A673 (cell line): ENCODE measurements around the gene CDC45. TPM values are rescaled to one million over a fixed set of nuclear protein-coding genes. Genes with fewer than 3 reads are reported as not detected.

Source experiments
- BruUV-seq: library from RNA; stranded (reverse); fragments of 400-500 nt; replicated peaks from 2 replicates; lab custom pipeline; 2021; lab: Mats Ljungman, UMichigan
- CTCF ChIA-PET: fragments of 300-600 bp; sonication (Branson Sonifier 250); formaldehyde crosslinking; loops from one replicate; lab custom pipeline; 2022; ENCODE audit warnings: antibody characterized with exemption; lab: Charles Lee
- POLR2A ChIA-PET: fragments of 300-600 bp; sonication (Branson Sonifier 250); formaldehyde crosslinking; loops from one replicate; lab custom pipeline; 2022; ENCODE audit warnings: antibody characterized with exemption; ENCODE audit not compliant: low non-redundant PET; lab: Charles Lee
- DNase-seq: peaks from one replicate; pipeline ENCODE4 v3.0.0-alpha.2; 2015; ENCODE audit warnings: low spot score
- H3K27ac ChIP-seq: fragments of 200-600 bp; sonication (generic); 2 replicates; pipeline ENCODE4 v1.5.1; 2016; ENCODE audit warnings: mixed run types, low read depth, mild to moderate bottlenecking, mixed read lengths, antibody characterized with exemption, low read length; ENCODE audit not compliant: poor library complexity, severe bottlenecking
- H3K27me3 ChIP-seq: fragments of 200-600 bp; sonication (generic); replicated peaks from 2 replicates; pipeline ENCODE4 v1.6.1; 2017; ENCODE audit warnings: mixed run types, low read depth, mild to moderate bottlenecking, mixed read lengths, antibody characterized with exemption, low read length; ENCODE audit not compliant: insufficient read depth, poor library complexity
- H3K36me3 ChIP-seq: fragments of 200-600 bp; sonication (generic); 2 replicates; pipeline ENCODE4 v1.6.1; 2016; ENCODE audit warnings: mixed run types, mild to moderate bottlenecking, mixed read lengths, antibody characterized with exemption, low read length; ENCODE audit not compliant: insufficient read depth, poor library complexity, severe bottlenecking
- H3K4me1 ChIP-seq: fragments of 200-600 bp; sonication (generic); 2 replicates; pipeline ENCODE4 v1.6.1; 2017; ENCODE audit warnings: mixed run types, mild to moderate bottlenecking, mixed read lengths, antibody characterized with exemption, low read length; ENCODE audit not compliant: insufficient read depth, poor library complexity, severe bottlenecking
- H3K4me3 ChIP-seq: fragments of 200-600 bp; sonication (generic); 2 replicates; pipeline ENCODE4 v1.5.1; 2016; ENCODE audit warnings: low read depth, mixed run types, mild to moderate bottlenecking, mixed read lengths, low read length; ENCODE audit not compliant: poor library complexity, severe bottlenecking
- H3K9me3 ChIP-seq: fragments of 200-600 bp; sonication (generic); 2 replicates; pipeline ENCODE4 v1.6.1; 2016; ENCODE audit warnings: mixed run types, low read depth, mild to moderate bottlenecking, mixed read lengths, antibody characterized with exemption, low read length; ENCODE audit not compliant: poor library complexity, severe bottlenecking
- CTCF ChIP-seq: fragments of 300-800, 200-600 bp; sonication (generic); conservative IDR thresholded peaks from 2 replicates; pipeline ENCODE4 v1.5.1; 2017; ENCODE audit warnings: low read depth, mild to moderate bottlenecking, antibody characterized with exemption, low read length, moderate library complexity, mixed read lengths
- EZH2 ChIP-seq: fragments of 200-600 bp; sonication (generic); IDR thresholded peaks from 2 replicates; pipeline ENCODE4 v1.6.1; 2017; ENCODE audit warnings: borderline replicate concordance, low read depth, mild to moderate bottlenecking, mixed read lengths, antibody characterized with exemption, low read length; ENCODE audit not compliant: poor library complexity, severe bottlenecking
- intact Hi-C: fragments of 100-400 bp; cut with micrococcal nuclease; formaldehyde crosslinking; loops from one replicate; pipeline ENCODE4 v1.10.0; 2022; ENCODE audit not compliant: unreplicated experiment
- total RNA-seq: library from RNA; stranded (reverse); gene quantifications from 2 replicates; pipeline ENCODE4 v1.2.3, GENCODE V29; 2021

The CDC45 gene
- total RNA-seq, 1 experiment from 2014 or later = 79.2 TPM

- Histone ChIP-seq H3K27me3 (no peaks in the 10 kb centered on the region), H3K36me3 (peaks cover 56% of the 10 kb centered on the region), H3K9me3 (no peaks in the 10 kb centered on the region), H3K4me3 (no peak overlapping the region), H3K4me1 (no peaks in the 10 kb centered on the region), H3K27ac (no peak overlapping the region)
- DNase-seq = no peak
- ChIA-PET POLR2A (no interaction called here), CTCF (interaction anchor here (0.7 kb wide), 1 partner anchor 11 kb away, joined by 5 read pairs; no protein-coding TSS in a partner anchor)
- TF ChIP-seq CTCF (no peak), EZH2 (no peak)
- intact Hi-C loops = no loop called here
- BruUV-seq = no TSS peak
Measured at GRCh38 chr22:19510919-19511341, 31.2 kb downstream of the CDC45 start.

- no peak overlapping the region for H3K27ac ChIP-seq
- no TSS peak for BruUV-seq
- H3K4me1 ChIP-seq = no peaks in the 10 kb centered on the region
- H3K27me3 ChIP-seq = no peaks in the 10 kb centered on the region
- TF ChIP-seq EZH2 (no peak), CTCF (no peak)
- POLR2A ChIA-PET = no interaction called here
- no peak for DNase-seq
- intact Hi-C loops = no loop called here
- H3K9me3 ChIP-seq = no peaks in the 10 kb centered on the region
- H3K36me3 ChIP-seq = peaks cover 61% of the 10 kb centered on the region
- H3K4me3 ChIP-seq = no peak overlapping the region
- CTCF ChIA-PET = no interaction called here
Measured at GRCh38 chr22:19513823-19514222, 34.1 kb downstream of the CDC45 start.

DNA sequence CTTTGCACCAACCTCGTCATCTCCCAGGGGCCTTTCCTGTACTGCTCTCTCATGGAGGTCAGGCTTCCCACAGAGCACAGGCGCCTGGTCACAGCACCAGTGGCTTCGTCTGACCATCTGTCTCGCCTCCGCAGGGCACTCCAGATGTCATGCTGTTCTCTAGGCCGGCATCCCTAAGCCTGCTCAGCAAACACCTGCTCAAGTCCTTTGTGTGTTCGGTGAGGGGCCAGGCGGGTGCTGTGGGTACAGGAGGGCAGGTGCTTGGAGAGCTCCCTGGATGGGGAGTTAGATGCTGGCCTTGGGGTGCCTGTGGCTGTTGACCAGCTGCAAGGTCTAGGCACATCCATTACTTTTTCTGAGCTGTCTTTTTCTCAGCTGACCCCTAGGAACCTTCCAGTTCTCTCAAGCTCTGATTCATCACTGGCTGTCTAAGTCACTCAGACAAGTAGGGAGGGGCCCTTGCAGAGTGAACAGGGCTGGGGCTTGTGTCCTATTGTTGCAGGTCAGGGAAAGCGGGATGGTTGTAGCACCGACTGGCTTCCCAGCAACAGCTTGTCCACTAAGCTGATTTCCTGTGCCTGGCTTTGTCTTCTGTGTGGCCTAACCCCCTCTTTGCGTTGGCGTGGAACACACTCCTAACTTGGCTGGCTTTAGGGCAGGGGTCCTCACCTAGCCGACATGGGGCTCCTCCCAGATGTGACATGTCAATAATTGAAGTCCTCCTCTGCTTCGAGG, 35.3 kb downstream of the CDC45 start:
- BruUV-seq = no TSS peak
- POLR2A ChIA-PET = no interaction called here
- no peaks in the 10 kb centered on the region for H3K9me3 ChIP-seq
- intact Hi-C loops = no loop called here
- peaks cover 60% of the 10 kb centered on the region for H3K36me3 ChIP-seq
- TF ChIP-seq CTCF = no peak
- no peak for TF ChIP-seq EZH2
- H3K4me1 ChIP-seq = no peaks in the 10 kb centered on the region
- H3K27ac ChIP-seq = no peak overlapping the region
- DNase-seq = no peak
- no peak overlapping the region for H3K4me3 ChIP-seq
- H3K27me3 ChIP-seq = no peaks in the 10 kb centered on the region
- CTCF ChIA-PET = no interaction called here
